GM10847 (cell line): ENCODE data around the gene FAM98C.

Experiments used
- POLR2A ChIP-seq: IDR thresholded peaks from 2 replicates; pipeline ENCODE4 v1.6.1; 2011; ENCODE audit not compliant: insufficient read length; ENCODE audit errors: extremely low read depth

The FAM98C gene

DNA sequence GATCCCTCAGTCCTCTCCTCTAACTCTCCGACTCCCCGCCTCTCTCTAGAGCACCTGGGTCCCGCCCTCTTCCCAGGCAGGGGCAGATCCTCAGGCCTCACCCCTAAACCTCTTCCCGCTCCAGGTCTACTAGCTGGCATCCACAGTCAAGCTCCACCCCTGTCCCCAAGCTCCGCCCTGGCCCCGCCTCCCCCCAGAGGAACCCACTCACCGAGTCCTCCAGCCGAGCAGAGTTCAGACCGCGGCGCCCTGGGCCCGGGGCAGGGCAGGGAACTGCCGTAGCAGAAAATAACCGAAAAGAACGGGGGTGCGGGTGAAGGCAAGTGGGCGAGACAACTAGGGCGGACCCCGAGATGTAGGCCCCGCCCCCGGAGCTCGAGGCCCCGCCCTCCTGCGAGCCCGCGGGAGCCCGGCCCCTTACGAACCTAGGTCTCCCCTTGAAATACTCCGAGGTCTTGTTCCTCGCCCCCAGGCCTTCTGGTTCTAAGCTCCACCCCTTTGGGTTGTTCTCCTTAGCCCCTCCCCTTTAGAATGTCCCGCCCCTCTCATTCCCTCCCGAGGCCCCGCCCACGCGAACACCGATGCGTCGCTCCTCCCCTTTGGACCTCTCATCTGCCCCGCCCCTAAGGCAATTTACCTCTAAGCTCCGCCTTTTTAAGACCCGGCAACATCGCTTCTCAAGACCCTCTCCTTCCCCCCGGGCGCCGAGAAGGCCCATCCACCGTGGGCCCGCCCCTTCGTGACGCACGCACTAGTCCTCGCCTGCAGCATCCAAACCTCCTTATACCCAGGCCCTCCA, 15.1 kb upstream of the FAM98C start, which contains the start of gene GGN:
TSS of gene GGN (minus strand) at position 485 of the 799 bp plus-strand sequence. CDS start 773 bp downstream, outside the sequence.
- TF ChIP-seq POLR2A = no peak

DNA sequence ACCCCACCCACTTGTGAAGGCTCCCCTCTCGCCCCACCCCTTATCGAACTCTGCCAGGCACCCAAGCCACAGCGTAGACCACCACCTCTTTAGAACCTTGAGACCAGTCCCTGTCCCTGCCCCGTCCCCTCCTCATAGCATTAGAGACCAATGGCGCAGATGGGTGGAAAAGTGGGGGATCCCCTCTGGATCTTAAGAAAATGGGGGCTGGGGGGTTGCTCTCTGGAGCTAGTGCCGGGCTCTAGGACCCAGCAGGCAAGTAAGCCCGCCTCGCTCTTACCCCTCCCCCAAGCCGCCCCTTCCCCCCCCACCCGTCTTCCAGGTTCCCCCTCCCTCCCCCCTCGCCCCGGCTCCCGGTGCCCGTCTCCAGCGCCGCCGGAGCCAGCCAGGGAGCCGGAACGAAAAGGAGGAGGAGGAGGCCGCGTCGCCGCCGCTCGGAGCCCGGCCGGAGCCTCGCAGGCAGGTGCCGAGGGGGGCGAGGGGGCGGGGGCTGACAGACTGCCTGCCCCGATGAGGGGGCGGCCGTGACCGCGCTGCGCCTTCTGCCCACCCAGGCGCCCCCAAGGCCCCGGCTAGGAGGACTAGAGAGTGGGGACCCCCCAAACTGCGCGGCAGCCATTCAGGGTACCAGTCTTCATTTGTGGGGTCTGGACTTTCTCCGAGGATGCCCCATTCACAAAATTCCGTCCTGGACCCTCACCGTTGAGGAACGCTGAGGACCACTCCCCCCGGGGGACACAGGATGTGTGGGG, 14.4 kb upstream of the FAM98C start, which contains the start of gene SPRED3:
TSS of gene SPRED3 (plus strand) at position 349 of the 752 bp plus-strand sequence. CDS start 1,606 bp downstream, outside the sequence.
- no peak for TF ChIP-seq POLR2A

DNA sequence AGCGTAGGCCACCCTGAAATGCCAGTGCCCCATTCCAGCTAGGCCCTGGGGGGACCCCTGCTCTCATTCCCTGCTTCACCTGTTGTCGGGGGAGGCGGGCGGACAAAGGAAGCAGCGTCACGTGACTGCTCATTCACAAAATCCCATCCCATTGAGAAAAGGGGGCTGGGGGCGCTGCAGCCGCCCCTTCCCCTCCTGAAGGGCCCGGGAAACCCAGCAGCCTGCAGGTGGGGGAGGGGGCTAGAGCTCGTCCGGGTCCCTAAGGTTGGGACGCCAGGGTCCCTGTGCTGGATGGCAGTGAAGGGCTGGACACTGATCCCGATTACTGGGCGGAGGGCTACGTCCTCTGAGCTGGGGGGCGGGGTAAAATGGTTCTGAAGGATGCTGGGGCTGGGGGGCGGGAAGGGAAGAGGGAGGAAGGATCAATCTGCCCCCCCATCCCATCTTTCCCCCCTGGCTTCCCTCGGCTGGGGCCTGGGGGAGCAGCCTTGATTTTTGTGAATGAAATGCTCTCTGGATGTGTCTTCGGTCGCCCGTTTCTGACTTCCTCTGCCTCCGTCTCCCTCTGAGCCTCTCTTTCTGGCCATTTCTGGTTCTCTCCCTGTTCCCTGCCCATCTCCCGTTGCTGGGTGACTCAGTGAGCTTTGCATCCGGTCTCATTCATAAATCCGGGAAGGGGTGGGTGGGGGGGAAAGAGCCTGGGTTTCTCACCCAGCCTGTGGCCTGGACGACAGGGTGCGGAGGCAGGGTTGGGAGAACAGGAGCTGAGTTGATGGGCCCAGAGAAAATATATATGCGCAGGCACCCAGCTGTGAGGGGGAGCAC, 13.6 kb upstream of the FAM98C start:
- no peak for TF ChIP-seq POLR2A

DNA sequence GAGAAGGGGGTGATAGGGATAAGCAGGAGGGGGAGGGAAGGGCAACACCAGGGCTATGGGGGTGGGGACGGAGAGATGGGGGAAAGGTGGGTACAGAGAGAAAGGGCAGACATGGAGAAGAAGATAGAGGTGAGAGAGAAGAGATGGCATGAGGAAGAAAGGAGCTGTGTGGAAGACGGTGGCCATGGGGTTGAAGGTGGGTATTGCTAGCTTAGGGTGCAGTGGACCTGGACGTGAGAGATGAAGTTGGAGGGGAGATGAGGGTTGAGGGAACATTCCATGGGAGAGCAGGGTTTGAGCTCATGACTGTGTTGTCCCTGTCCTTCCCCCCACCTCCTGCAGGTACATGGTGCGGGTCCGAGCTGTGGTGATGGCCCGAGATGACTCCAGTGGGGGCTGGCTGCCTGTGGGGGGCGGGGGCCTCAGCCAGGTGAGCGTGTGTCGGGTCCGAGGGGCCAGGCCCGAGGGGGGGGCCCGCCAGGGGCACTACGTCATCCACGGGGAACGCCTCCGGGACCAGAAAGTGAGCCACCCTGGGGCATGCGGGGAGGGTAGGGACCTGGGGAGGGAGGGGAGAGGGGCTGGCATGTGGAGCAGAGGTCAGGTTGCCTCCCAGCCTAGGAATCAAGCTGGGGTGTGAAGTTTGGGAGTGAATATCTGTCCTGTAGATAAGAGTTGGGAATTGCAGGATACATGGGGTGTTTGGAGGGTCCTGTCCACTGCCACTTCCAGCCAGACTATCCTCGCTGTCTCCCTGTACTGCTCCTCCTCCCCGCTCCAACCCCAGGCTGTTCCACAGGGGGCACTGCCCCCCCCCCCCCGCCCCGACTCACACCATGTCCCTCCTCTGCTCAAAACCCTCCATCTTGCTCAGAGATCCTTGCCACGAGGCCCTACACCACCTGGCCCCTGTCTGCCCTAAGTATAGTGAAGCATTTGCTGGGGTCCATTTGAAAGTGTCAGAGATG, 12.7 kb upstream of the FAM98C start:
- no peak for TF ChIP-seq POLR2A

DNA sequence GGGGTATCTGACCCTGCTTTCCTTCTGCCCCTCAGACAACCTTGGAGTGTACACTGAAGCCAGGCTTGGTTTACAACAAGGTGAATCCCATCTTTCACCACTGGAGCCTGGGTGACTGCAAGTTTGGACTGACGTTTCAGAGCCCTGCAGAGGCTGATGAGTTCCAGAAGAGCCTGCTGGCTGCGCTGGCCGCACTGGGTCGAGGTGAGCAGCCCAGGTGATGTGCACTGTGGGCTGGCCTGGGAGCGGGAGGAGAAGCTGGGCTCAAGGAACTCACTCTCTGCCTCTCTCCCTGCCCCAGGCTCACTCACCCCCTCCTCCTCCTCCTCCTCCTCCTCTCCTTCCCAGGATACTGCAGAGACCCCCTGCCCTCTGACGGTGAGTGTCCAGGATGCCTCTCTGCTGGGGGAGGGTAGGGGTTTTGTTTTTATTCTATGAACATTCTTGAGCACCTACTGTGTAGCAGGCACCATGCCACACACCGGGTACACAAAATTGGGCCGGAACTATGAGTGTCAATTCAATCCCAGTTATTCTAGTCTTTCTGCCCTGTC, 10.9 kb upstream of the FAM98C start:
- TF ChIP-seq POLR2A = no peak

DNA sequence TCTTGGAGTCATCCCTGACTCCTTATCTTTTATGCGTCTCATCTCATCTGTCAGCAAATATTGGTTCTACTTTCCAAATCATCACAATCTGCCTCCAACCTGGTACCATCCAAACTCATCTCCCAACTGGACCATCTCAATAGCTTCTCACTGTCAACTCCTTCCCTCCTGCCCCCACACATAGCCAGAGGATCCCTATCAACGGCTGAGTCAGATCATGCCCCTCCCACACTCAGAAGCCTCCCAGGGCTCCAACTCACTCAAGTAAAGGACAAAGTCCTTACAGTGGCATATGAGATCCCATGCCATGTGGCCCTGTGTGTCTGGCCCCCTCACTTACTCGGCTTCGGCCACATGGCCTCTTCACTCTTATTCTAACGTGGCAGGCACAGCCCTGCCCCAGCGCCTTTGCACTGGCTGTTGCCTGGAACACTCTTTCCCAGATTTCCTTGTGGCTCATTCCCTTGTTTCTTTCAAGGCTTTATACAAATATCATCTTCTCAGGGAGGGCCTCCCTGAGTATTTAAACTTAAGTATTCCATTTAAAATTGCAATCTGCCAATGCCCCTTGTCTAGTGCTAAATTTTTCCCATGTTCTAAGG, 10.1 kb upstream of the FAM98C start:
- TF ChIP-seq POLR2A = no peak

DNA sequence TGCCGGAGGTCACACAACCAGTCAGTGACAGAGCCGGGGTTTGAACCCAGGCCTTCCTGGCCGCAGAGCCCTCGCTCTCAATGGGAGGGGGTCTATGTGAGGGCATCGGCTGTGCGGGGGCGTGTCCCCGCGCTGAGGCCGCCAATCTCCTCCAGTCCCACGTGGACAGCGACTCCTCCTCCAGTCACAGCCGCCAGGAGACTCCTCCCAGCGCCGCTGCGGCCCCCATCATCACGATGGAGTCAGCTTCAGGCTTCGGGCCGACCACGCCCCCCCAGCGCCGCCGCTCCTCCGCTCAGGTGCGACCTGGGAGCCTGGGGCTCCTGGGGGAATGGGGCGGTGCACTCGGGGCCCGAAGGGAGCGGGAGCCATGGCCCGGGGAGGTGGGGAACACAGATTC, 8.4 kb upstream of the FAM98C start:
- no peak for TF ChIP-seq POLR2A

DNA sequence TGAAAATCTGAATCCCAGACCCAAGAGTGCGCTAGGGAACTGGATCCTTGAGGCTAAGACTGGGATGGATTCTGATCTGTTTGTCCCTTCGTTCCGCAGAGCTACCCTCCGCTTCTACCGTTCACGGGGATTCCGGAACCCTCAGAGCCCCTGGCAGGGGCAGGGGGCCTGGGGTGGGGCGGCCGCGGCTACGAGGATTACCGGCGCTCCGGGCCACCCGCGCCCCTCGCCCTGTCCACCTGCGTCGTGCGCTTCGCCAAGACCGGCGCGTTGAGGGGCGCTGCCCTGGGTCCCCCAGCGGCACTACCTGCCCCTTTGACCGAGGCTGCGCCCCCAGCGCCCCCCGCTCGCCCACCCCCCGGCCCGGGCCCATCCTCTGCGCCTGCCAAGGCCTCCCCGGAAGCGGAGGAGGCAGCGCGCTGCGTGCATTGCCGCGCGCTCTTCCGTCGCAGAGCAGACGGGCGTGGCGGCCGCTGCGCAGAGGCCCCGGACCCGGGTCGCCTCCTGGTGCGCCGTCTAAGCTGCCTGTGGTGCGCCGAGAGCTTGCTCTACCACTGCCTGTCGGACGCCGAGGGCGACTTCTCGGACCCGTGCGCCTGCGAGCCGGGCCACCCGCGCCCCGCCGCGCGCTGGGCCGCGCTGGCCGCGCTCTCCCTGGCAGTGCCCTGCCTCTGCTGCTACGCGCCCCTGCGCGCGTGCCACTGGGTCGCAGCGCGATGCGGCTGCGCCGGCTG, 7.3 kb upstream of the FAM98C start:
- TF ChIP-seq POLR2A = no peak

DNA sequence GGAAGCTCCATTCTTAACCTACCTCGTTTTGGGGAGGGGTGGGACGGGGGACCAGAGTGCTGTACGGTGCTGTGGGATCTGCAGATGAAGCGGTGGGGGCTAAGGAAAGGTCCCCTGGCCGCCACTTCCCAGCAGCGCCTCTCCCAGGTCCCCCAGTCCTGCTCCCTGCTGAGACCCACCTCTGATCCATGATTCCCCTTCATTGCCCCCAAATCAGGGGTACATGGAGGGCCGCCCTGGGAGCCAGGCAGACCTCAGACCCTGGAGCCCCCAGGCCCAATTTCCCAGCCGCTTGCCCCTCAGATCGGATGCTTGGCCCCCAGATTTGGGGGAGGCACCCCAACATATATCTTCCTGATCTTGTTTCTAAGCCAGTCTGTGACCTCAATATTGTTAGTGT, 3.8 kb upstream of the FAM98C start:
- TF ChIP-seq POLR2A = no peak

DNA sequence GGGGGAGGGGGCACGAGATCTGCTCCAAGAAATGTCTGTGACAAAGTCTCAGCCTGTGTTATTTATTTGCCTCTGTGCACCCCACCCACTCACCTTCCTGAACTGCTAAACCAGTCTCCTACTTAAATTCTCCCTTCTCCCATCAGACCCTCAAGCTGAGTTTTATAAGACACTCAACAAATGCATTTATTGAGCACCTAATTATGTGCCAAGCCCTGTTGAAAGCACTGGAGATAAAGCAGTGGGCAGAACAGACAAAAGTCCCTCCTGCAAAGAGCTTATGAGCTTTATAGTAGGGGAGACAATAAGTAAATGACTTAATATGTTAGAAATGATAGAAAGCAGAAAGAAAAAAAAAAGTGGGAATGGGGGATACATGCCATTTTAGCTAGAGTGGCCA, 3.4 kb upstream of the FAM98C start:
- TF ChIP-seq POLR2A = no peak

DNA sequence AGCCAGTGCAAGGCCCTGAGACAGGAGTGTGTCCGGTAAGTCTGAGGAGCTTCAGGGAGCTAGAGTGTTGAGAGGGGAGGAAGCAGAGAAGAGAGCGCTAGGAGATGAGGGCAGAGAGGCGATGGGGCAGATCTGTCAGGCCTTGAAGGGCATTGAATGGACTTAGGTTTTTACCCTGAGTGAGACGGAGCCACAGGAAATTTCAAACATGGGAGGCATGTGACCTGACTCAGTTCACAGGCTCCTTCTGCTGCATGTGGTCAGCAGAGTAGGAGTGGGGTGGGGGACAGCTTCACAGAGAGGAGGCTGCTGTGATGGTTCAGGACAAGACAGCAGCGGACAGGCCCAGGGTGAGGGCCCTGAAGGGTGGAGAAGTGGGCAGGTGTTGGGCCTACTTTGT, 2.5 kb upstream of the FAM98C start:
- no peak for TF ChIP-seq POLR2A

DNA sequence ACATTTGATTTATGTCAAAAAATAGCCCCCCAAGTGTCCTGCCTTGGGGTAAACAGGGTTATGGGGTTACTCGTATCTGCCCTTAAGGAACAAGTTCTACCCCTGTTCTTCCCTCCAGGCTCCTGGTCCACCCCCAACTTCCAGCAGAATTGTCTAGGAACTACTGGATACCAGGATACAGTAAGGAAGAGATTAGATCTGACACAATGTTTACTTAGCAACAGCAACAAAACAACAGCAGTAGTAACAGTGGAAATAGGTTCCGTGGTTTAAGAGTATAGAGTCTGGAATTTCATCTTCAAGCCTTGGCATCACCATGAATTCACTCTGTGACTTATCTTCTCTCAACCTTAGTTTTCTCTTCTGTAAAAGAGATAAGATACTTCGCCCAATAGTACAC, 1.7 kb upstream of the FAM98C start:
- TF ChIP-seq POLR2A = no peak

DNA sequence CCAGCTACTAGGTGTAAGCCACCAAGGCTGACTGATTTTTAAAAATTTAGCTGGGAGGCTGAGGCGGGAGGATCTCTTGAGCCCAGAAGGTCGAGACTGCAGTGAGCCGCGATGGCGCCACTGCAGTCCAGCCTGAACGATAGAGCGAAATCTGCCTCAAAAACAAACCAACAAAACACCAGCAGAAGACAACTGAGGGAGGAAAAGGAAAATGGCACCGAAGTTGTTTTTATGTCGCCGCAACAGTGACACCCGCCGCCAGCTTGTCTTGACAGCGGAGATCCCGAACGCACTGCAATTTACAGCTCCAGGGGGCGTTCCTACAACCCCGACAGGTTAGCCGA, 298 bp upstream of the FAM98C start:
- no peak for TF ChIP-seq POLR2A
